ENCODE measurements around the gene MLH1.

GRCh38 chr3:37052860-37053259 lies 59.5 kb downstream of the MLH1 start:
- no peak for TF ChIP-seq EP300 (IDR thresholded peaks at IDR 0.05)
- TF ChIP-seq CTCF (IDR thresholded peaks at IDR 0.05): no peak
